ELF-1 (cell line): Measurements from ENCODE around the gene GALE.
A peak's percentile ranks its signal among the peaks of the same experiment; 100 is the strongest.
"Not testable (repeated sequence)": the region's sequence is repeated elsewhere in the genome, so short reads cannot be mapped to it uniquely, and the experiment has no call there.

Experiments
- DNase-seq: peaks from one replicate; pipeline ENCODE4 v3.0.0-alpha.2; 2016; ENCODE audit warnings: low read depth, low spot score

GALE gene

GRCh38 chr1:23800400-23801337 is at the start of gene GALE:
TSS of gene GALE (minus strand) at chr1:23800754. CDS start at chr1:23799007, 1,747 bp downstream.
- peak; percentile 77 for DNase-seq

GRCh38 chr1:23848673-23849616 is 48.4 kb upstream of the GALE start:
- DNase-seq, result no peak

GRCh38 chr1:23847482-23848095 is 47.0 kb upstream of the GALE start:
- DNase-seq, result not testable (repeated sequence)

- DNase-seq, result no peak
These were observed 44.6 kb upstream of the GALE start for GRCh38 chr1:23845163-23845562.

GRCh38 chr1:23843644-23844043 is 43.1 kb upstream of the GALE start:
- DNase-seq, result no peak

- DNase-seq, result peak; percentile 50
These were observed 37.9 kb upstream of the GALE start for GRCh38 chr1:23838401-23838866.

GRCh38 chr1:23837908-23838307 is 37.4 kb upstream of the GALE start:
- peak; percentile 34 for DNase-seq

GRCh38 chr1:23836037-23836436 is 35.5 kb upstream of the GALE start:
- no peak for DNase-seq

GRCh38 chr1:23834156-23834555 is 33.6 kb upstream of the GALE start:
- not testable (repeated sequence) for DNase-seq

GRCh38 chr1:23827717-23828116 is 27.2 kb upstream of the GALE start:
- DNase-seq, result no peak

- not testable (repeated sequence) for DNase-seq
These were observed 26.0 kb upstream of the GALE start for GRCh38 chr1:23826590-23826989.

- DNase-seq, result peak; percentile 27
These were observed 25.4 kb upstream of the GALE start for GRCh38 chr1:23825762-23826522.

GRCh38 chr1:23825076-23825761 is 24.7 kb upstream of the GALE start, which contains the start of gene HMGCL:
TSS of gene HMGCL (minus strand) at chr1:23825429. CDS start at chr1:23825415, 14 bp downstream.
- peak; percentile 92 for DNase-seq

GRCh38 chr1:23824711-23825075 is 24.1 kb upstream of the GALE start:
- DNase-seq, result no peak

GRCh38 chr1:23823767-23824166 is 23.2 kb upstream of the GALE start:
- DNase-seq, result no peak

- DNase-seq, result no peak
These were observed 17.1 kb upstream of the GALE start for GRCh38 chr1:23817633-23818032.

GRCh38 chr1:23816906-23817305 is 16.4 kb upstream of the GALE start:
- no peak for DNase-seq

- no peak for DNase-seq
These were observed 15.8 kb upstream of the GALE start for GRCh38 chr1:23816361-23816760.

- DNase-seq, result no peak
These were observed 13.5 kb upstream of the GALE start for GRCh38 chr1:23814016-23814415.
